Measurements from ENCODE around the gene HSP90B1.
A peak's percentile ranks its signal among the peaks of the same experiment; 100 is the strongest.

Gene HSP90B1

DNA sequence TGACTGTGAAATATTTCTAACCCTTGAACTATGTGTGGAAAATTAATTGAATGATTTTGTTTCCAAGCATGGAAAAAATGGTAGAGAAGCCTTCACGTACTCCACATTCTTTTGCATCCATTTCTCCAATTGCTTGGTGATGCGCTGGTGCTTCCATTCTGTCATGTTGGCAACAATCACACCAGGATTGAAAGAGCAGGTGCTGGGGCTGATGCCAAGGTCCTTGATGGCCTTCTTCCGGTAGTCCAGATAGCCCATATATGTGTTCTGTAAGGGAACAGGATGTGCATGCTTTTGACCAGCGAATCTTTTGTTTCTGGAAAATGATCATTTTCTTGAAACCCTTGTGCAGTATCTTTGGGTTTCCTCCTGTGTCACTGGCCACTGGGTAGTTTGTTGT, 64.0 kb downstream of the HSP90B1 start:
- Histone ChIP-seq H4K12ac (ENCODE audit: low read depth, low read length) (no peak overlapping the region), H3K23ac (ENCODE audit: low read length) (no peak overlapping the region), H2AFZ (ENCODE audit: insufficient read depth, low read length, poor library complexity) (no peak overlapping the region), H4K8ac (ENCODE audit: low read depth, low read length) (no peak overlapping the region), H3K4me2 (ENCODE audit: low read length) (no peak overlapping the region), H2BK120ac (ENCODE audit: insufficient read depth, low read length, poor library complexity) (no peak overlapping the region), H3K9me3 (ENCODE audit: insufficient read depth, low read depth, low read length) (no peaks in the 10 kb centered on the region), H2BK5ac (ENCODE audit: low read depth, low read length, poor library complexity) (no peak overlapping the region), H3K14ac (ENCODE audit: low read length) (no peak overlapping the region), H3K18ac (ENCODE audit: low read length) (no peak overlapping the region), H3K4ac (ENCODE audit: low read depth, low read length) (no peak overlapping the region), H3K79me1 (ENCODE audit: low read length) (no peaks in the 10 kb centered on the region), H3K79me2 (ENCODE audit: control insufficient read depth, insufficient read depth, low read length, poor library complexity) (no peaks in the 10 kb centered on the region), H3K27me3 (ENCODE audit: insufficient read depth, low read length) (no peaks in the 10 kb centered on the region), H2BK12ac (ENCODE audit: low read length) (no peak overlapping the region), H2AK5ac (ENCODE audit: low read length) (no peak overlapping the region), H4K91ac (ENCODE audit: low read depth, low read length) (no peak overlapping the region), H3K4me1 (ENCODE audit: control insufficient read depth in 1 of 2, insufficient read depth in 2 of 2, low read length in 2 of 2) (no peaks in the 10 kb centered on the region), H3K9ac (ENCODE audit: low read length) (no peak overlapping the region), H3K27ac (ENCODE audit: low read depth, low read length) (no peak overlapping the region), H3K36me3 (ENCODE audit: control insufficient read depth in 1 of 2, insufficient read depth in 2 of 2, low read length in 2 of 2) (peaks cover 0 to 1% of the 10 kb centered on the region in 2 experiments), H3K4me3 (ENCODE audit: low read depth, low read length) (no peak overlapping the region)
- DNase-seq: peak in 1 of 2 donors; percentile 25
- no CpG with 5 or more reads among the region's 4 CpGs for WGBS (ENCODE audit: extremely low coverage, insufficient coverage, insufficient read length)

GRCh38 chr12:103996595-103996994, 66.4 kb downstream of the HSP90B1 start:
- Histone ChIP-seq H3K27me3 (ENCODE audit: insufficient read depth, low read length) (no peaks in the 10 kb centered on the region), H3K4me1 (ENCODE audit: control insufficient read depth in 1 of 2, insufficient read depth in 2 of 2, low read length in 2 of 2) (no peaks in the 10 kb centered on the region), H3K36me3 (ENCODE audit: control insufficient read depth in 1 of 2, insufficient read depth in 2 of 2, low read length in 2 of 2) (no peaks in the 10 kb centered on the region), H3K4ac (ENCODE audit: low read depth, low read length) (no peak overlapping the region), H2AFZ (ENCODE audit: insufficient read depth, low read length, poor library complexity) (no peak overlapping the region), H3K79me1 (ENCODE audit: low read length) (no peaks in the 10 kb centered on the region), H3K4me3 (ENCODE audit: low read depth, low read length) (no peak overlapping the region), H2AK5ac (ENCODE audit: low read length) (no peak overlapping the region), H3K79me2 (ENCODE audit: control insufficient read depth, insufficient read depth, low read length, poor library complexity) (no peaks in the 10 kb centered on the region), H2BK120ac (ENCODE audit: insufficient read depth, low read length, poor library complexity) (no peak overlapping the region), H3K4me2 (ENCODE audit: low read length) (no peak overlapping the region), H4K12ac (ENCODE audit: low read depth, low read length) (no peak overlapping the region), H3K9me3 (ENCODE audit: insufficient read depth, low read depth, low read length) (no peaks in the 10 kb centered on the region), H3K18ac (ENCODE audit: low read length) (no peak overlapping the region), H3K14ac (ENCODE audit: low read length) (no peak overlapping the region), H3K23ac (ENCODE audit: low read length) (no peak overlapping the region), H2BK5ac (ENCODE audit: low read depth, low read length, poor library complexity) (no peak overlapping the region), H4K8ac (ENCODE audit: low read depth, low read length) (no peak overlapping the region), H3K9ac (ENCODE audit: low read length) (no peak overlapping the region), H4K91ac (ENCODE audit: low read depth, low read length) (no peak overlapping the region), H2BK12ac (ENCODE audit: low read length) (no peak overlapping the region), H3K27ac (ENCODE audit: low read depth, low read length) (no peak overlapping the region)
- whole genome bisulfite sequencing (ENCODE audit: extremely low coverage, insufficient coverage, insufficient read length): no CpG with 5 or more reads among the region's 5 CpGs
- no peak for DNase-seq

- Histone ChIP-seq H3K79me1 (ENCODE audit: low read length) (no peaks in the 10 kb centered on the region), H4K8ac (ENCODE audit: low read depth, low read length) (no peak overlapping the region), H2AK5ac (ENCODE audit: low read length) (no peak overlapping the region), H4K91ac (ENCODE audit: low read depth, low read length) (no peak overlapping the region), H3K4me1 (ENCODE audit: control insufficient read depth in 1 of 2, insufficient read depth in 2 of 2, low read length in 2 of 2) (no peaks in the 10 kb centered on the region), H3K9ac (ENCODE audit: low read length) (no peak overlapping the region), H3K79me2 (ENCODE audit: control insufficient read depth, insufficient read depth, low read length, poor library complexity) (no peaks in the 10 kb centered on the region), H3K18ac (ENCODE audit: low read length) (no peak overlapping the region), H3K4ac (ENCODE audit: low read depth, low read length) (no peak overlapping the region), H2BK120ac (ENCODE audit: insufficient read depth, low read length, poor library complexity) (no peak overlapping the region), H2BK5ac (ENCODE audit: low read depth, low read length, poor library complexity) (no peak overlapping the region), H3K27me3 (ENCODE audit: insufficient read depth, low read length) (no peaks in the 10 kb centered on the region), H3K4me2 (ENCODE audit: low read length) (no peak overlapping the region), H3K23ac (ENCODE audit: low read length) (no peak overlapping the region), H3K27ac (ENCODE audit: low read depth, low read length) (no peak overlapping the region), H2BK12ac (ENCODE audit: low read length) (no peak overlapping the region), H3K36me3 (ENCODE audit: control insufficient read depth in 1 of 2, insufficient read depth in 2 of 2, low read length in 2 of 2) (no peaks in the 10 kb centered on the region), H4K12ac (ENCODE audit: low read depth, low read length) (no peak overlapping the region), H2AFZ (ENCODE audit: insufficient read depth, low read length, poor library complexity) (no peak overlapping the region), H3K14ac (ENCODE audit: low read length) (no peak overlapping the region), H3K4me3 (ENCODE audit: low read depth, low read length) (no peak overlapping the region), H3K9me3 (ENCODE audit: insufficient read depth, low read depth, low read length) (no peaks in the 10 kb centered on the region)
- no peak for DNase-seq
- no CpG with 5 or more reads among the region's 16 CpGs for WGBS (ENCODE audit: extremely low coverage, insufficient coverage, insufficient read length)
Measured at GRCh38 chr12:103997286-103997900, 67.2 kb downstream of the HSP90B1 start.

Measured in trophoblast cell (in vitro differentiated cells and primary cell).